Measurements from ENCODE around the gene CORO2A.

GRCh38 chr9:98230304-98230703, 37.9 kb upstream of the CORO2A start:
- TF ChIP-seq CTCF (IDR thresholded peaks at IDR 0.05) (no peak), EP300 (IDR thresholded peaks at IDR 0.05) (no peak), POLR2A (IDR thresholded peaks at IDR 0.05) (no peak)

Data from ovary (tissue), 3 donors.